Gastrocnemius medialis (tissue), 4 donors: ENCODE measurements around the gene PSMD2. TPM values are rescaled to one million over a fixed set of nuclear protein-coding genes. Genes with fewer than 3 reads are reported as not detected.

ENCODE experiments used
- ATAC-seq, 2 donors: fragments of 150-250 bp; one replicate each; pipeline ENCODE4 v1.9.1; 2016
- DNase-seq, 2 donors: peaks; one replicate each; pipeline ENCODE4 v3.0.0-alpha.2; 2019
- H3K27ac ChIP-seq, 4 donors: fragments of 200-600 bp; sonication (generic); 1 replicate in 1 of 4; 2 replicates in 3 of 4; pipeline ENCODE4 v1.5.1; 2016 to 2018; ENCODE audit warnings: mild to moderate bottlenecking in 2 of 4, moderate library complexity in 1 of 4
- H3K27me3 ChIP-seq, 3 donors: fragments of 200-600 bp; sonication (generic) in 2 of 3; 1 replicate in 1 of 3; 2 replicates in 2 of 3; pipeline versions ENCODE4 v1.5.1 to v1.6.0; 2016 to 2019; ENCODE audit warnings: mild to moderate bottlenecking in 1 of 3, moderate library complexity in 1 of 3
- H3K36me3 ChIP-seq, 2 donors: fragments of 200-600 bp; sonication (generic) in 1 of 2; one replicate each; pipeline ENCODE4 v1.5.1; 2017 to 2018
- H3K4me1 ChIP-seq, 2 donors: fragments of 200-600 bp; sonication (generic) in 1 of 2; one replicate each; pipeline ENCODE4 v1.5.1; 2016 to 2017; ENCODE audit warnings: mild to moderate bottlenecking in 2 of 2
- H3K4me3 ChIP-seq, 4 donors: fragments of 200-600 bp; sonication (generic) in 3 of 4; 1 replicate in 1 of 4; 2 replicates in 3 of 4; pipeline ENCODE4 v1.5.1; 2016 to 2019; ENCODE audit warnings: mild to moderate bottlenecking in 2 of 4
- H3K9me3 ChIP-seq, 3 donors: fragments of 200-600 bp; sonication (generic) in 2 of 3; 1 replicate in 1 of 3; 2 replicates in 2 of 3; pipeline ENCODE4 v1.5.1; 2016 to 2019
- POLR2A ChIP-seq, 2 donors: fragments of 450-650 bp; IDR thresholded peaks; one replicate each; pipeline ENCODE4 v1.6.1; 2017; ENCODE audit warnings: antibody characterized with exemption in 2 of 2, mild to moderate bottlenecking in 2 of 2, moderate library complexity in 2 of 2
- in situ Hi-C, 4 donors: fragments of 200-750 bp; cut with MboI; loops; one replicate each; pipeline versions ENCODE4 v1.15.0 to v1.8.0; 2017; ENCODE audit warnings: low sequenced_read_pairs in 4 of 4
- intact Hi-C: fragments of 100-400 bp; cut with DNase I; formaldehyde crosslinking; loops from one replicate; pipeline ENCODE4 v1.15.1; 2023; ENCODE audit warnings: low total_unique reads
- total RNA-seq, 4 donors: library from RNA; depleted of rRNA; stranded (reverse); fragments of >200 nt; gene quantifications; one replicate each; pipeline versions ENCODE4 v1.1.0 to v1.2.3, GENCODE V29; 2016
- TF ChIP-seq, protein P1 (sequence below), 5 experiments: fragments of 450-650 bp in 3 of 5; fragments of 200-600 bp in 2 of 5; sonication (generic) in 2 of 5; IDR thresholded peaks in 4 of 5; conservative IDR thresholded peaks in 1 of 5; 1 replicate in 4 of 5; 2 replicates in 1 of 5; pipeline ENCODE4 v1.5.1; 2016 to 2019; ENCODE audit warnings: antibody characterized with exemption in 5 of 5, mild to moderate bottlenecking in 3 of 5, moderate library complexity in 3 of 5

The PSMD2 gene
- total RNA-seq, 4 donors from 2014 or later, result 560 to 831 (median 720) TPM

DNA sequence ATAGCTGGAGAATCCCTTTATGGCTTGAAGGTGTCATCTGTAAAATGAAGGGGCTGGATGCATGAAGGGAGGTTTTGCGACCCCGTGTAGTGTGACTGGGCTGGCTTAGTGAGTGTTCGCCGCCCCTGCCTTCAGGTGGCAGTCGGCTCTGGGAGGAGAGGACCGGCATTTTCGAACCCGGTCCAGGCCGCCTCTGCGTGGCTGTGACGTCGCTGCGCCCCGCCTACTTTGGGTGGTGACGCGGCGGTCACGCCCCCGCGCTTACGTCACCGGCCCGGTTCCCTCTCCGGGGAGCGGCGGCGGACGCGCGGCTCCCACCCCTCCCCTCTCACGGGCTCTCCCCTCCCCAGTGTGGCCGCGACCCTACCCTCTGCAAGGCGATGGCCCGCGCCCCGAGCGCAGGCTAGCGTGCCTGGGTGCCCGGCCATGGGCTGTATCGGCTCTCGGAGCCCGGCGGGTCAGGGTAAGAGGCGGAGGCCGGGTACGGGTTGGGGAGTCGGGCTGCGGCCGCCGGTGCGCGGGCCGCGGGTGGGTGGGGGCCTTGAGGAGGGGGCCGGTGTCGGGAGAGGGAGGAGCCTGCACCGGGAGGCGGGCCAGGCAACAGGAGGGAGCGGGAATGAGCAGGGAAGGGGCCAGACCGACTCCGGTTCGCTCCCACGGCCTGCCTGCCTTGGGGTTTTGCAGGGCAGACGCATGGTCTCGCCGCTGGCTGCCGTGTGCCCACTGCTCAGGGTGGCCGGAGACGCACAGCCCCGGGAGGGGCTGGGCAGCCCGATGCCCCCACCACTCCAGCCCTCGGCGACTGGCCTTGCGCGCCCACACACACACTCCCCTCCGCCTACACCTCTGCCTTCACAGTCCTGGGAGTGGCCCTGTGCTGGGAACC, 36.9 kb downstream of the PSMD2 start:
- Histone ChIP-seq H3K4me1 (peaks cover 38 to 47% of the 10 kb centered on the region in 2 donors), H3K27ac (peak overlapping the region; percentile 98 to 99 (median 98)), H3K4me3 (peak overlapping the region; percentile 75 to 90 (median 82)), H3K27me3 (no peaks in the 10 kb centered on the region), H3K36me3 (peaks cover 0 to 42% of the 10 kb centered on the region in 2 donors), H3K9me3 (no peaks in the 10 kb centered on the region)
- DNase-seq (peak; percentile 69 to 79), ATAC-seq (peak; percentile 53 to 60)
- TF ChIP-seq, protein P1, sequence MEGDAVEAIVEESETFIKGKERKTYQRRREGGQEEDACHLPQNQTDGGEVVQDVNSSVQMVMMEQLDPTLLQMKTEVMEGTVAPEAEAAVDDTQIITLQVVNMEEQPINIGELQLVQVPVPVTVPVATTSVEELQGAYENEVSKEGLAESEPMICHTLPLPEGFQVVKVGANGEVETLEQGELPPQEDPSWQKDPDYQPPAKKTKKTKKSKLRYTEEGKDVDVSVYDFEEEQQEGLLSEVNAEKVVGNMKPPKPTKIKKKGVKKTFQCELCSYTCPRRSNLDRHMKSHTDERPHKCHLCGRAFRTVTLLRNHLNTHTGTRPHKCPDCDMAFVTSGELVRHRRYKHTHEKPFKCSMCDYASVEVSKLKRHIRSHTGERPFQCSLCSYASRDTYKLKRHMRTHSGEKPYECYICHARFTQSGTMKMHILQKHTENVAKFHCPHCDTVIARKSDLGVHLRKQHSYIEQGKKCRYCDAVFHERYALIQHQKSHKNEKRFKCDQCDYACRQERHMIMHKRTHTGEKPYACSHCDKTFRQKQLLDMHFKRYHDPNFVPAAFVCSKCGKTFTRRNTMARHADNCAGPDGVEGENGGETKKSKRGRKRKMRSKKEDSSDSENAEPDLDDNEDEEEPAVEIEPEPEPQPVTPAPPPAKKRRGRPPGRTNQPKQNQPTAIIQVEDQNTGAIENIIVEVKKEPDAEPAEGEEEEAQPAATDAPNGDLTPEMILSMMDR (IDR thresholded peaks at IDR 0.05 in 4 of 5, conservative IDR thresholded peaks at IDR 0.05 in 1 of 5), result no peak
- TF ChIP-seq POLR2A (IDR thresholded peaks at IDR 0.05), result peak; percentile 92 to 93
- intact Hi-C loops, result loop anchor here (2.0 to 10.0 kb wide), 4 partner anchors 15 to 1031 kb away; partner anchors contain the start of genes EIF4G1 and PSMD2
- in situ Hi-C loops, result no loop called here

DNA sequence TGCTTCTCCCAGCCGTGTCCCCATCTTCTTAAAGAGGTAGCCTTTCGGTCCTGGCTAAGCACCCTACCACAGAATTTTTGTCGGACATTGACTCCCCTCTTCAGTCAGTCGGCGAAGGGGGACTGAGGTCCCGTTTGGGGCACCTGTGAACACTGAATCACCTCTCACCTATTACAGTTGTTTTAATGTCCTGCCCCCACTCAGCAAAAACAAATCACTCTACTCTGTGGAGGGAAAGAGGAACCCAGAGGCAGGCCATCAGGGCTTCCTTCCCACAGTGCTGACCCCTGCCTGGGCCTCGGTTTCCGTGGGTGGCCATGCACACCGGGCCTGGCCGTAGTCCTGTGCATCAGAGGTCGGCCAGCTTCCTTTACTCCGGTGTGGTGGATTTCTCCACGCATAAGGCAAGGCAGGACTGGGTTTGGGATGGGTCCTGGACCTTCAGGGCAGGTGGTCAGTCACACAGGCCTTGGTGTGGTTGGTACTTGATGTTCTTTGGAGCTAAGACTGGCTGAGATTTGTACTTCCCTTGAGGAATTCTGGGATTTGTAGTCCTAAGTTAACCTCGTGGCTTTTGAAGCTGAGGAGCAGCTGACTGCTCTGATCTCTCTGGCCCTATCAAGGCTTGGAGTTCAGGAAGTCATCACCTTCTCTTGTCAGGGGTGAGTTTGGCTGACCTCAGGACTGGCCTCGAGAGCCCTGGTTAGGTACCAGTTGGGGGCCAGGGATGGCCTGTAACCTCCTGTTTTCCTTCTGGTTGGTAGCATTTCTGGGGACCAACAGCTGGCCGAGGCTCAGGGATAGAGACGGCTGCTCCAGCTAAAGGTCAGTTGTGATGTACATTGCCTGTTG, 37.7 kb downstream of the PSMD2 start:
- H3K36me3 ChIP-seq, result peaks cover 0 to 40% of the 10 kb centered on the region in 2 donors
- ATAC-seq, result peak; percentile 79 to 85
- peak overlapping the region; percentile 75 to 90 (median 82) for H3K4me3 ChIP-seq
- TF ChIP-seq POLR2A (IDR thresholded peaks at IDR 0.05), result peak; percentile 60 to 74
- TF ChIP-seq, protein P1 (IDR thresholded peaks at IDR 0.05 in 4 of 5, conservative IDR thresholded peaks at IDR 0.05 in 1 of 5), result no peak
- peak; percentile 68 for DNase-seq
- H3K27ac ChIP-seq, result peak overlapping the region; percentile 98 to 99 (median 98)
- peaks cover 38 to 44% of the 10 kb centered on the region in 2 donors for H3K4me1 ChIP-seq
- H3K27me3 ChIP-seq, result no peaks in the 10 kb centered on the region
- H3K9me3 ChIP-seq, result no peaks in the 10 kb centered on the region
- intact Hi-C loops (loop anchor here (1.0 to 10.0 kb wide), 4 partner anchors 22 to 1032 kb away; partner anchors contain the start of genes EIF4G1 and PSMD2), in situ Hi-C loops (no loop called here)

DNA sequence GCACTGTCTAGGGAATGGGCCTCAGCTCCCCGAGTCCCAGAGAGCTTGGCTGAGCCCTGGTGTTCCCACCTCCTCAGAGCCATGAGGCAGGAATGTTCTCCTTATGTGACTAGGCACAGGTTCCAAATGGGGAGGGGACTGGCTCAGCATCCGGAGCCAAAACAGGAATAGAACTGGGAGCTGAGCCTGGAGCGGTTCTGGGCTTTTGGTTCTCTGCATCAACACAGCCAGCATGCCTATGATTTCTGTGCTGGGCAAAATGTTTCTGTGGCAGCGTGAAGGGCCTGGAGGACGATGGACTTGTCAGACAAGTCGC, 38.3 kb downstream of the PSMD2 start, which contains the start of gene FAM131A:
Gene FAM131A (plus strand): TSS at position 202 of the 316 bp plus-strand sequence. CDS start 31 bp downstream, at position 233.
- Histone ChIP-seq H3K27ac (peak within 1 kb of the TSS; percentile 98 to 99 (median 98)), H3K4me3 (peak within 1 kb of the TSS; percentile 75 to 90 (median 82)), H3K27me3 (no peaks in the 10 kb centered on the region), H3K9me3 (no peaks in the 10 kb centered on the region), H3K36me3 (peaks cover 0 to 40% of the 10 kb centered on the region in 2 donors), H3K4me1 (peaks cover 38% of the 10 kb centered on the region in 2 donors)
- ATAC-seq, result peak; percentile 31 to 52
- intact Hi-C loops, result loop anchor here (1.0 to 10.0 kb wide), 4 partner anchors 23 to 1033 kb away; partner anchors contain the start of genes EIF4G1 and PSMD2
- DNase-seq, result peak in 1 of 2 donors; percentile 74
- TF ChIP-seq POLR2A (IDR thresholded peaks at IDR 0.05), result no peak
- TF ChIP-seq, protein P1 (IDR thresholded peaks at IDR 0.05 in 4 of 5, conservative IDR thresholded peaks at IDR 0.05 in 1 of 5), result no peak
- in situ Hi-C loops, result no loop called here

DNA sequence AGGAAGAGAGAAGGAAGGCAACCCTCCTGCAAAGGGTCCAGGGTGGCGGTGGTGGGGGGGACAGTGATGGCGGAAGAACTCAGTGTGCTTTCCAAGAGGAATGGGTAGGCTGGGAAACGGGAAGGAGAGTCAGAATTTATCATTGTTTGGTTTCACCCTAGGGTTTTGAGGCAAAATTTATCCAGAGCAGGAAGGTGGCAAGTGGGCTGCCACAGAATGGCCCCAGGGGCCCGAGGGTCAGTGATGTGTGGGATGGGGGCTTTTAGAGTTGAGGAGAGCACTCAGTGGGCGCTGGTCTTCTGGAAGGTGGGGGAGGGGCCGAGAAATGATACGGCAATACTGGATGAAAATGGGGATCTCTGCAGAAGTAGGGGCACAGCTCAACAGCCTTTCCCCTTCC, 38.9 kb downstream of the PSMD2 start:
- ATAC-seq (no peak), DNase-seq (no peak)
- H3K4me3 ChIP-seq, result peak overlapping the region; percentile 20 to 36 (median 29)
- no peaks in the 10 kb centered on the region for H3K27me3 ChIP-seq
- TF ChIP-seq, protein P1 (IDR thresholded peaks at IDR 0.05 in 4 of 5, conservative IDR thresholded peaks at IDR 0.05 in 1 of 5), result no peak
- no peak for TF ChIP-seq POLR2A (IDR thresholded peaks at IDR 0.05)
- in situ Hi-C loops (no loop called here), intact Hi-C loops (loop anchor here (1.0 to 10.0 kb wide), 4 partner anchors 23 to 1033 kb away; partner anchors contain the start of genes EIF4G1 and PSMD2)
- H3K9me3 ChIP-seq, result no peaks in the 10 kb centered on the region
- H3K36me3 ChIP-seq, result peaks cover 0 to 40% of the 10 kb centered on the region in 2 donors
- peak overlapping the region; percentile 98 to 99 (median 98) for H3K27ac ChIP-seq
- H3K4me1 ChIP-seq, result peaks cover 35 to 38% of the 10 kb centered on the region in 2 donors
